NCI-H1694 (cell line): ENCODE results near the gene CLCN7.
"Not testable (repeated sequence)": the region's sequence is repeated elsewhere in the genome, so short reads cannot be mapped to it uniquely, and the experiment has no call there.

Experiments
- DNase-seq: peaks from one replicate; lab custom pipeline; 2025; lab: John Stamatoyannopoulos, UW

Gene CLCN7

DNA sequence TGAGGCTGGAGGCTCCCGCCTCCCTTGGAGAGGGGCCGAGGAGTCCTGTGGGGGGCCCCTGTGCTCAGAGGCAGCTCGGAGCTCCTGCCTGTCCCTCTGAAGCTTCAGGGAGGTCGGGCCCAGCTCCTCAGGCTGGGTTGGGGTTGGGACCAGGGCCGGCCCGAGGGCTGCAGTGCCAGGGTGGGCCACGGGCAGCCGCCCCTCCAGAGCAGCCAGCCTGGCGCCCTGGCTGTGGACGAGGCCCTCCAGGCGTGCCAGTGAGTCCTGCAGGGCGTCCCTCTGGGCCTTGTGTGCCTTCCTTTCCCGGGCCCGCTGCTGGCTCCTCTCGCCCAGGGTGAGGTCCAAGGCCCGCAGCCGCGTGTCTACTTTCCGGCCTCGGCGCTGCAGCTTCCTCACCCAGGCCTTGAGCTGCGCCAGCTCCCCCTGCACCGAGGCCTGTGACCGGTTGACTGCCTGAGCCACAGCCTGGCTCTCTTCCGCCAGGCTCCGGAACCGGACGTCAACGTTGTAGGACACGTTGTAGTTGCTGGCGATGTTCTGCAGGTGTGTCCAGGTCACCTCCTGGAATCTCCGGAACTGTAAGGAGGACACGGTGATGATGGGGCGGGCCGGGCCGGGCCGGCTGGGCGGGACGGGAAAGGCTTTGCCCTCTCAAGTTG is 12.7 kb upstream of the CLCN7 start:
- no peak for DNase-seq

GRCh38 chr16:1486551-1487390 is 11.9 kb upstream of the CLCN7 start:
- no peak for DNase-seq

DNA sequence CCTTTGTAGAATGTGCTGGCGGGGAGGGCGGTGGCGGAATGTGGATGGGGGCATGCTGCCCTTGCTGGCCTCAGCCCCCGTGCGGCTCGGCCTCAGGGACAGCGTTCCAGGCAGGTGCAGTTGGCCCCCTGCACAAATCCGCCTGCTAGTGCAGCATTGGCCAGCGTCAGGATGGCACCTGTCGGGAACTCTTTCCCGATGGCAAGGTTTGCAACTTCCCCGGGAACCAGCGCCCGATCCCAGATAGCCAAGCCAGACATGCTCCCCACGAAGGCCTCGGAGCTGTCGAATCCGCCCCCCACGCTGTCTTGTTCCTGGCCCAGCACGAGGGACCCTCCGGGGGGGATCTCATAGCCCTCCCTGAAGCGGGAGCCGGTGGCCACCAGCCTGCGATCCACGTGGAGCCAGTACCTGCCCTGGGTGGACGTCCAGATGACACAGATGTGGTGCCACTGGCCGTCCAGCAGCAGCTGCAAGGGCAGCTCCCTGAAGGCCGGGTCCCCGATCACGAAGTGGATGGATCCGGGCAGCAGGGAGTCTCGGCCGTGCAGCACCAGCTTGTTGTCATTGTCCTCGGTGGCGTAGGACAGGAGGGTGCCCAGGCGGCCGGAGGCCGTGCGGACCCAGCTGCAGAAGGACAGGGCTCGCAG is 11.1 kb upstream of the CLCN7 start:
- no peak for DNase-seq

DNA sequence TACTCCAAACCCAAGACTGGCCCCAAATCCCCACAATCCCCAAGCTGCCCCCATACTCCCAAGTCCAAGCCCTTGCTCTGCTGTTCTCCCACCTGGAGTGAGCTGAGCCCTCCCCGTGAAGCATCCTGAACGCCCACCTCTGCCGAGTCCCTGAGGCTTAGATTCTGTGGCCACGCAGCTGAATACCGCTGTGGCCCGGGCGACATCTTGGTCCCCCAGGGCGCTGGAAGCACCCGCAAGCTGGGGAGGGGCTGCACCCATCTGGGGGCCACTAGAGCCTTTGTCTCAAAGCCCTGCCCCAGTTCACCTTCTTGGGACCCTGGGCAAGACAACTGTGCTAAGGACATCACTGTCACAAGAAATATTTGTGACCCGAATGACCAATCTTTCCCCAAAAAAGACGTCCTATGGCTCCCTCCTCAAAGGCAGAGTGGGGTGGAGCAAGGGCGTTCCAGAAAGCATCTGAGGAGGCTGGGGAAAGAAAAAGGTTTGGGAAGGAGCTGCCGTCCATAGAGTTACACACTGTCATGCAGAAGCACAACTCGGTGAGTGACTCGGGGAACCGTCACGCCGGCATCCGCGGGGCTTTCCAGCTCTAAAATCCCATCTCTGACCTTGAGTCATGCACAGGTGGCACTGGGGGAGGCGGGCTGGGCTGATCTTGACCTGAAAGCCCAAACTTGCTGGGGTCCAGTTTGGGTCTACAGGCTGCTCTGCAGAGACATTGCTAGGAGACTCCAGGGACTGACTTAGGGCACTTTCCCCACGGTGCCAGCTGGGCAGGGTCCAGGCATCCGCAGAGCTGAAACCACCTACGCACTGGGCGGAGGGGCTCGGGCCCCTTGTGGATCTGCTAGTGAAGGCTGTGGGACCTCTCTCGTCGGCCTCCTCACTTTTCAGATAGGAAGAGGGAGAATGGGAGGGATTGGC is 7.3 kb upstream of the CLCN7 start:
- DNase-seq, result no peak

DNA sequence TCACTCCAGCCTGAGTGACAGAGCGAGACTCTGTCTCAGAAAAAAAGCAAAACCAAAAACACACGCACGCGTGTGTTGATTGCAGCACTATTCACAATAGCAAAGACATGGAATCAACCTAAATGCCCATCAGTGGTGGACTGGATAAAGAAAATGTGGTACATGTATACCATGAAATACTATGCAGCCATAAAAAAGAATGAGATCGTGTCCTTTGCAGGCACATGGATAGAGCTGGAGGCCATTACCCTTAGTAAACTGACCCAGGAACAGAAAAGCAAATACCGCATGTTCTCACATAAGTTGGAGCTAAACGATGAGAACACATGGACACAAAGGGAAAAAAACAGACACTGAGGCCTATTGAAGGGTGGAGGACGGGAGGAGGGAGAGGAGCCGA is 4.1 kb upstream of the CLCN7 start:
- not testable (repeated sequence) for DNase-seq

- DNase-seq, result no peak
These were observed 2.2 kb upstream of the CLCN7 start for GRCh38 chr16:1477033-1477432.

- no peak for DNase-seq
These were observed 805 bp upstream of the CLCN7 start for GRCh38 chr16:1475552-1476114.

GRCh38 chr16:1474082-1474795 is 589 bp downstream of the CLCN7 start:
- DNase-seq, result no peak

GRCh38 chr16:1472974-1473373 is 1.9 kb downstream of the CLCN7 start:
- DNase-seq, result no peak

DNA sequence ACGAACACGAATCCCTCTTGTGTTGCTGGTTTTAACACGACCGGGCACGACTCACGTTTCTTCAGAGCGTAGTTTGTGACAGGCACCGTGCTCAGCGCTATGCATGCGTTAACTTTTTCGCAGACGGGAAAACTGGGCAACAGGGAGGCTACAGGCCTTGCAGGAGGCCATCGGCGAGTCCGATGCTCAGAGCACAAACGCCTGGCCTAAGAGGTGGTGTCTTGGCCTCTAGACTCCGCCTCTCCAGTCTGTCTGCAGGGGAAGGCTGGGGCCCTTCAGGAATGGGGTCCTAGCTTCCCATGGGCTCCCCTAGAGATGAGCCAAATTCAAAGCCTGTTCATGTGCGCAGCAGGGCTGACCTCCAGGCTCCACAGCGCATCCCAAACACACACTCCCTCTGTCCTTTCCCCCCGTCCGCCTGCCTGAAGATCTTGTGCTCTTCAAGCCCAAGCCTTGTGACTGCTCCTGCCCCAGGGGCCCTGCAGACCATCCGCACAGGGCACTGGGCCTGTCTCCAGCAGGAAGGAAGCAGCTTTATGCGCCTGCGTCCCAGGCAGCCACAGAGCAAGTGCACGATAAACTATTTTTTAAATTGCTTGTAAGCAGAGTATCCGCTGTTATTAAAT is 3.1 kb downstream of the CLCN7 start:
- DNase-seq, result no peak

GRCh38 chr16:1470481-1471251 is 4.2 kb downstream of the CLCN7 start:
- DNase-seq, result no peak

DNA sequence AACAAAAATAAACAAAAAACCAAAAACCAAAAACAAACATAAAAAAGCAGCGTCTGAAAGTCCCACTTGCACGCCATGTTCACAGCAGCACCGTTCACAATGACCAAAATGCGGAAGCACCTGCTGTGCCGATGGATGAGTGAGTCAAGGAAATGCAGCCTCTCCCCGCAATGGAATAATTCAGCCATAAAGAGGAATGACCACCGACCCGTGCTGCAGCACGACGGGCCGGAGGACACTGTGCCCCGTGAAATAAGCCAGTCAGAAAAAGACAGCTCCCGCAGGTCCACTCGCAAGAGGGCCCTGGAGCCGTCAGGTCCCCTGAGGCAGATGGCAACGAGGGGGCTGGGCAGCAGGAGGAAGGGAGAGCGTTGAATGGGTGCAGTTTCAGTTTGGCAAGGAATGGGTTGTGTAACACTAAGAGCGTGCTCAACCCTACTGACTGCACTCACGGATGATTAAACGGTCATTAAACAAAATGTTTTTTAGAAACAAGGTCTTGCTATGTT is 5.1 kb downstream of the CLCN7 start:
- no peak for DNase-seq

- not testable (repeated sequence) for DNase-seq
These were observed 5.7 kb downstream of the CLCN7 start for GRCh38 chr16:1469141-1469540.

DNA sequence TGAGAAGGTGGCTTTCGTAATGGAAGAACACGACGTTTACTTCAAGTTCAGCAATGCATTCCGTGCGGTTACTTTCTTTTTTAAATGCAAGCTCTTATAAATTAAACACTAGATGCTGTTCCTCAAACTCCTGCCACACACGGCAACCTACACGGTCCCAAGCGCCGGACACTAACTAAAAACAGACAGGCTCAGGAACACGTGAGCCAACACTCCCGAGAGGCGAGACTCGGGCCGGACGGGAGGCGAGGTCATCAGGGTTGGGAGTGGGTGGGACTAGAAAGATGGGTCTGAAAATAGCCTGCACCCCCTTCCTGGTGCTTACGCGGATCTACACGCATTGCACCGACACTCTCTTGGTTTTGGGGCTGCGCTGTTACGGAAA is 6.4 kb downstream of the CLCN7 start:
- no peak for DNase-seq

DNA sequence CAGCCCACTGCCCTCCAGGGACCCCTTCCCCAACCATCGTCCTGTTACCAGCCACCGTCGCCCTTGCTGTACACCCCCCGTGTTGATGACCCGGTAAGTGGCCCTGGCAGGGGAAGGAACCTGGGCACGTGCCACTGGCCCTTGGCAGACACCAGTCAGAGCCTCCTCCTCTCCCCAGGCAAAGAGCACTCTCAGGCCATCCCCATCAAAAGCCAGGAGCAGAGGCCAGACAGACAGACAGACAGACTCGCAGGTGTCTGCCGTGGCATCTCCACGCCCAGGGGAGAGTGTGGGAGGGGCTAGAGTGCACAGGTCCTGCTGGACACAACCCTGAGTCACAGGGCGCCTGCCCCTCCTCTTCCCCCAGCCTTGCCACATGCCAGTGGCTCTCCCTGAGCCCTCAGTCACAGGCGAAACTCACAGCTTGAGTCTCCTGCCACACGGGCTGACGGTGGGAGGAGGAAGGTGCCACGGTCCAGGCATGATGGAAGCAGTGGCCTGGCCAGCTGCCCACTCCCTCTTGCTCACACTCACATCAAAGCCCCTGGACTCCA is 7.8 kb downstream of the CLCN7 start:
- no peak for DNase-seq

- no peak for DNase-seq
These were observed 8.8 kb downstream of the CLCN7 start for GRCh38 chr16:1466054-1466453.

- DNase-seq, result no peak
These were observed 9.3 kb downstream of the CLCN7 start for GRCh38 chr16:1465567-1465915.

- no peak for DNase-seq
These were observed 9.8 kb downstream of the CLCN7 start for GRCh38 chr16:1464894-1465566.
